GM18520 (cell line): Measurements from ENCODE around the gene HS6ST1.

Experiments
- ATAC-seq: cut with Tn5 transposase; IDR thresholded peaks from one replicate; pipeline ENCODE4 v1.9.1; 2021; ENCODE audit not compliant: unreplicated experiment

The HS6ST1 gene

GRCh38 chr2:128311216-128311754 is 7.4 kb downstream of the HS6ST1 start:
- ATAC-seq, result no peak

GRCh38 chr2:128310761-128311160 is 7.9 kb downstream of the HS6ST1 start:
- ATAC-seq, result no peak

GRCh38 chr2:128310094-128310716 is 8.5 kb downstream of the HS6ST1 start:
- no peak for ATAC-seq

- no peak for ATAC-seq
These were observed 9.2 kb downstream of the HS6ST1 start for GRCh38 chr2:128309280-128310093.

- ATAC-seq, result no peak
These were observed 9.8 kb downstream of the HS6ST1 start for GRCh38 chr2:128308889-128309279.

GRCh38 chr2:128308284-128308731 is 10.4 kb downstream of the HS6ST1 start:
- ATAC-seq, result no peak

- ATAC-seq, result no peak
These were observed 11.1 kb downstream of the HS6ST1 start for GRCh38 chr2:128307595-128307994.

GRCh38 chr2:128306931-128307460 is 11.7 kb downstream of the HS6ST1 start:
- ATAC-seq, result no peak

- no peak for ATAC-seq
These were observed 12.4 kb downstream of the HS6ST1 start for GRCh38 chr2:128306081-128306930.

- no peak for ATAC-seq
These were observed 13.1 kb downstream of the HS6ST1 start for GRCh38 chr2:128305555-128306080.

- no peak for ATAC-seq
These were observed 13.7 kb downstream of the HS6ST1 start for GRCh38 chr2:128304715-128305554.

GRCh38 chr2:128304330-128304714 is 14.3 kb downstream of the HS6ST1 start:
- no peak for ATAC-seq

GRCh38 chr2:128303911-128304310 is 14.8 kb downstream of the HS6ST1 start:
- ATAC-seq, result no peak

- ATAC-seq, result no peak
These were observed 15.4 kb downstream of the HS6ST1 start for GRCh38 chr2:128303095-128303791.

- ATAC-seq, result no peak
These were observed 16.0 kb downstream of the HS6ST1 start for GRCh38 chr2:128302744-128303067.

- no peak for ATAC-seq
These were observed 16.5 kb downstream of the HS6ST1 start for GRCh38 chr2:128302011-128302743.

GRCh38 chr2:128301501-128301966 is 17.1 kb downstream of the HS6ST1 start:
- ATAC-seq, result no peak

GRCh38 chr2:128301021-128301420 is 17.6 kb downstream of the HS6ST1 start:
- ATAC-seq, result no peak
